ENCODE data around the gene LEPROT.

LEPROT gene

GRCh38 chr1:65398083-65398482 is 22.4 kb upstream of the LEPROT start:
- no peaks in the 10 kb centered on the region for H3K9me2 ChIP-seq (replicated peaks; ENCODE audit: control insufficient read depth, low read length)
- no peaks in the 10 kb centered on the region for H3K36me3 ChIP-seq (ENCODE audit: control insufficient read depth, low read length)
- no peak overlapping the region for H3K4me3 ChIP-seq (ENCODE audit: low read length)
- no peaks in the 10 kb centered on the region for H3K9me3 ChIP-seq (ENCODE audit: control insufficient read depth, insufficient read depth, low read length)
- no peak overlapping the region for H3K4me2 ChIP-seq (ENCODE audit: low read length)
- H3K79me2 ChIP-seq (ENCODE audit: control insufficient read depth, low read length): no peaks in the 10 kb centered on the region
- no peaks in the 10 kb centered on the region for H3F3A ChIP-seq (ENCODE audit: control insufficient read depth, insufficient read depth)
- no peaks in the 10 kb centered on the region for H3K27me3 ChIP-seq (ENCODE audit: control insufficient read depth, low read length)
- H4K20me1 ChIP-seq (ENCODE audit: control insufficient read depth, insufficient read depth, low read depth, low read length): no peaks in the 10 kb centered on the region
- H3K27ac ChIP-seq (ENCODE audit: low read depth, low read length): no peak overlapping the region
- no peaks in the 10 kb centered on the region for H3K4me1 ChIP-seq (ENCODE audit: control insufficient read depth, low read length)
- no peak for TF ChIP-seq EZH2phosphoT487 (IDR thresholded peaks at IDR 0.05; ENCODE audit: borderline replicate concordance, low read length)
- TF ChIP-seq, protein P1, sequence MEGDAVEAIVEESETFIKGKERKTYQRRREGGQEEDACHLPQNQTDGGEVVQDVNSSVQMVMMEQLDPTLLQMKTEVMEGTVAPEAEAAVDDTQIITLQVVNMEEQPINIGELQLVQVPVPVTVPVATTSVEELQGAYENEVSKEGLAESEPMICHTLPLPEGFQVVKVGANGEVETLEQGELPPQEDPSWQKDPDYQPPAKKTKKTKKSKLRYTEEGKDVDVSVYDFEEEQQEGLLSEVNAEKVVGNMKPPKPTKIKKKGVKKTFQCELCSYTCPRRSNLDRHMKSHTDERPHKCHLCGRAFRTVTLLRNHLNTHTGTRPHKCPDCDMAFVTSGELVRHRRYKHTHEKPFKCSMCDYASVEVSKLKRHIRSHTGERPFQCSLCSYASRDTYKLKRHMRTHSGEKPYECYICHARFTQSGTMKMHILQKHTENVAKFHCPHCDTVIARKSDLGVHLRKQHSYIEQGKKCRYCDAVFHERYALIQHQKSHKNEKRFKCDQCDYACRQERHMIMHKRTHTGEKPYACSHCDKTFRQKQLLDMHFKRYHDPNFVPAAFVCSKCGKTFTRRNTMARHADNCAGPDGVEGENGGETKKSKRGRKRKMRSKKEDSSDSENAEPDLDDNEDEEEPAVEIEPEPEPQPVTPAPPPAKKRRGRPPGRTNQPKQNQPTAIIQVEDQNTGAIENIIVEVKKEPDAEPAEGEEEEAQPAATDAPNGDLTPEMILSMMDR (IDR thresholded peaks at IDR 0.05; ENCODE audit: low read depth, low read length, poor library complexity, severe bottlenecking): no peak

DNA sequence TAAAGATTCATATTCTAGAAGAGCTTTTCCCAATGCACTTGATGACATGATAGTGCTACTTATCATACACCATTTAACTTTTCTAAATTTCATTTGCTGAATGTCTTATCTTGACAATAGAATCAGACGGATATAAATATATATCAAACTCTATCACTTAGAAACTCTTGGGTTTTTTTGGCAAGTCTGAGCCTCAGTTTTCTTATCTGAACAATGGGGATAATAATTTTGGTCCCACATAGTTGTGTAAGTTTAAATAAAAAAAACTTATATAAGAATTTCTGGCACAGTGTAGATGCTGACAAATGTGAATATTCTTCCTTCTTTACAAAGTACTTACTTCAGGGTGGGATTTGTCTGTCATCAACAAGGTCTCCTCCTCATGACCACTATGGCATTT is 21.5 kb upstream of the LEPROT start:
- no peaks in the 10 kb centered on the region for H3K27me3 ChIP-seq (ENCODE audit: control insufficient read depth, low read length)
- no peaks in the 10 kb centered on the region for H3K9me3 ChIP-seq (ENCODE audit: control insufficient read depth, insufficient read depth, low read length)
- no peak overlapping the region for H3K27ac ChIP-seq (ENCODE audit: low read depth, low read length)
- no peaks in the 10 kb centered on the region for H3F3A ChIP-seq (ENCODE audit: control insufficient read depth, insufficient read depth)
- H4K20me1 ChIP-seq (ENCODE audit: control insufficient read depth, insufficient read depth, low read depth, low read length): no peaks in the 10 kb centered on the region
- H3K4me3 ChIP-seq (ENCODE audit: low read length): no peak overlapping the region
- no peaks in the 10 kb centered on the region for H3K4me1 ChIP-seq (ENCODE audit: control insufficient read depth, low read length)
- no peak overlapping the region for H3K4me2 ChIP-seq (ENCODE audit: low read length)
- H3K36me3 ChIP-seq (ENCODE audit: control insufficient read depth, low read length): no peaks in the 10 kb centered on the region
- TF ChIP-seq EZH2phosphoT487 (IDR thresholded peaks at IDR 0.05; ENCODE audit: borderline replicate concordance, low read length): no peak
- TF ChIP-seq, protein P1 (IDR thresholded peaks at IDR 0.05; ENCODE audit: low read depth, low read length, poor library complexity, severe bottlenecking): no peak
- no peaks in the 10 kb centered on the region for H3K9me2 ChIP-seq (replicated peaks; ENCODE audit: control insufficient read depth, low read length)
- H3K79me2 ChIP-seq (ENCODE audit: control insufficient read depth, low read length): no peaks in the 10 kb centered on the region

DNA sequence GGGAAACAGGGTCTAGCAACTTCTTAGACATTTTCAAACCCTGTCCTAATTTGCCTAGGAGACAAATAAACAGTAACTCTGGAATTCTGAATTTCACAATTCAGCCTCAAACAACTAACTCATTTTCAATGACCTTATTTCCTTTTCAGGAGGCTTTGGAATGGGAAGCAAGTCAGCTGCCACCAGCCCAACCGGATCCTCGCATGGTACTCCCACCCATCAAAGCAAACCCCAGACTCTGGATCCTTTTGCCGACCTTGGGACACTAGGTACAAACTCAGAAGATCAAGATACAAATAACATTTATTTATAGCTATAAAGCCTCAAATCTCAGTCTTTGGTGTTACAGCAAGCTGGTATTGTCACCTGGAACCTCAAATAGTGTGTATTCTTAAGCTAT is 18.9 kb upstream of the LEPROT start:
- Histone ChIP-seq H4K20me1 (ENCODE audit: control insufficient read depth, insufficient read depth, low read depth, low read length) (no peaks in the 10 kb centered on the region), H3K4me1 (ENCODE audit: control insufficient read depth, low read length) (no peaks in the 10 kb centered on the region), H3K9me3 (ENCODE audit: control insufficient read depth, insufficient read depth, low read length) (no peaks in the 10 kb centered on the region), H3K27ac (ENCODE audit: low read depth, low read length) (no peak overlapping the region), H3K36me3 (ENCODE audit: control insufficient read depth, low read length) (no peaks in the 10 kb centered on the region), H3F3A (ENCODE audit: control insufficient read depth, insufficient read depth) (no peaks in the 10 kb centered on the region), H3K79me2 (ENCODE audit: control insufficient read depth, low read length) (no peaks in the 10 kb centered on the region), H3K4me3 (ENCODE audit: low read length) (no peak overlapping the region), H3K4me2 (ENCODE audit: low read length) (no peak overlapping the region), H3K9me2 (replicated peaks; ENCODE audit: control insufficient read depth, low read length) (no peaks in the 10 kb centered on the region), H3K27me3 (ENCODE audit: control insufficient read depth, low read length) (no peaks in the 10 kb centered on the region)
- TF ChIP-seq, protein P1 (IDR thresholded peaks at IDR 0.05; ENCODE audit: low read depth, low read length, poor library complexity, severe bottlenecking): no peak
- no peak for TF ChIP-seq EZH2phosphoT487 (IDR thresholded peaks at IDR 0.05; ENCODE audit: borderline replicate concordance, low read length)

GRCh38 chr1:65404941-65405340 is 15.5 kb upstream of the LEPROT start:
- Histone ChIP-seq H3K36me3 (ENCODE audit: control insufficient read depth, low read length) (no peaks in the 10 kb centered on the region), H3K79me2 (ENCODE audit: control insufficient read depth, low read length) (no peaks in the 10 kb centered on the region), H3K9me2 (replicated peaks; ENCODE audit: control insufficient read depth, low read length) (no peaks in the 10 kb centered on the region), H3K27ac (ENCODE audit: low read depth, low read length) (no peak overlapping the region), H3F3A (ENCODE audit: control insufficient read depth, insufficient read depth) (no peaks in the 10 kb centered on the region), H3K4me1 (ENCODE audit: control insufficient read depth, low read length) (no peaks in the 10 kb centered on the region), H3K4me3 (ENCODE audit: low read length) (no peak overlapping the region), H3K9me3 (ENCODE audit: control insufficient read depth, insufficient read depth, low read length) (no peaks in the 10 kb centered on the region), H4K20me1 (ENCODE audit: control insufficient read depth, insufficient read depth, low read depth, low read length) (no peaks in the 10 kb centered on the region), H3K27me3 (ENCODE audit: control insufficient read depth, low read length) (no peaks in the 10 kb centered on the region), H3K4me2 (ENCODE audit: low read length) (no peak overlapping the region)
- TF ChIP-seq, protein P1 (IDR thresholded peaks at IDR 0.05; ENCODE audit: low read depth, low read length, poor library complexity, severe bottlenecking): no peak
- TF ChIP-seq EZH2phosphoT487 (IDR thresholded peaks at IDR 0.05; ENCODE audit: borderline replicate concordance, low read length): no peak

Data from DOHH2 (cell line).